ENCODE data around the gene HEATR3. TPM values are rescaled to one million over a fixed set of nuclear protein-coding genes. Genes with fewer than 3 reads are reported as not detected.
A peak's percentile ranks its signal among the peaks of the same experiment; 100 is the strongest.

The HEATR3 gene
- polyA plus RNA-seq, 2 of the 4 experiments (the other 2 are of a cell fraction): 21.2 to 30.8 TPM

DNA sequence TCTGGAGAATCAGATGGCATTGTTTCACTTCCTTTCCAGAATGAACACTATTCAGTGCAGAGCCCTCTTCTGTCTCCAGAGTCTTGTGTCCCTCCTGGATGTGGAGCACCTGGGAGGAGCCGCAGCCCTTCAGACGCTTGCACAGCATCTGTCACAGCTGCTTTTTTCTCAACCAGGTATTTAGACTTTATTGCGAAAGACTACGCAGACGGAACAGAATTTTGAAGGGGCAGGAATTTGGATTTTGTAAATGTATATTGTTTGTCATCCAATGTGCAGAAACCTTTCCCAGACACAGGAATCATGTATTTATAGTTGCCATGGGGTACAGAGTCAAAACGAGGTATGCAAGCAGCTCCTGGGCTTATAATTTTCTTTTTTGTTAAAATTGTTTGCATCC, 20.4 kb downstream of the HEATR3 start:
- TF ChIP-seq, protein P1, sequence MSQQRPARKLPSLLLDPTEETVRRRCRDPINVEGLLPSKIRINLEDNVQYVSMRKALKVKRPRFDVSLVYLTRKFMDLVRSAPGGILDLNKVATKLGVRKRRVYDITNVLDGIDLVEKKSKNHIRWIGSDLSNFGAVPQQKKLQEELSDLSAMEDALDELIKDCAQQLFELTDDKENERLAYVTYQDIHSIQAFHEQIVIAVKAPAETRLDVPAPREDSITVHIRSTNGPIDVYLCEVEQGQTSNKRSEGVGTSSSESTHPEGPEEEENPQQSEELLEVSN (IDR thresholded peaks at IDR 0.05; ENCODE audit: borderline replicate concordance, low read depth): no peak
- TF ChIP-seq CEBPB (IDR thresholded peaks at IDR 0.05): 0 out of 4 replicates have a peak, but pooled peaks of 1 of the 2 experiments have one; percentile 6
- TF ChIP-seq NR3C1 (IDR thresholded peaks at IDR 0.05): no peak
- DNase-seq (ENCODE audit: low read depth in 1 of 2, low spot score in 1 of 2) (no peak), ATAC-seq (no peak), FAIRE-seq (no peak)
- H3K27ac ChIP-seq: no peak overlapping the region
- H3K4me2 ChIP-seq: no peak overlapping the region
- no peaks in the 10 kb centered on the region for H3K9me3 ChIP-seq
- H3K4me1 ChIP-seq: no peaks in the 10 kb centered on the region
- CTCF ChIA-PET: no interaction called here
- no peak overlapping the region for H3K4me3 ChIP-seq
- POLR2A ChIA-PET: interaction anchor here (0.6 kb wide), 1 partner anchor 21 kb away, joined by 3 read pairs; the partner anchor contains the start of gene HEATR3
- 89% methylated on average over 6 of the region's 6 CpGs for WGBS (ENCODE audit: missing lambda C conversion rate)

DNA sequence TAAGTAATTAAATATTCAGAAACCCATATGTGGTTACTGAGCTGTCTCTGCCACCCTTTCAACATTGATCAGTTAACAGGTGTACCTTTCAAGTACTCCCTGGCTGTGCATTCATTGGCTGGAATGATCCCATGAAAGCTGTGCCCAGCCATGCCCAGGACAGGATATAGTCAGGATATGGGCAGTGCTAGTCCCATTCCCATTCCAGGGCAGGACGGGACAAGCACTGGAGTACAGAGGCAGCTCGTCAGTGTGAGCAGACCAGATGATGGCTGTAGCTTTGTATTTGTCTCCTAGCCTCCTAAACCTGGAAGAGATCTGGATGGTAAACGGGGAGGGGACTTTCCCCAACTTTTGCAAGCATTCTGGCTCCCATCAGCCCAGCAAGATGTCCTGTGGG, 22.5 kb downstream of the HEATR3 start:
- H3K4me2 ChIP-seq: no peak overlapping the region
- FAIRE-seq: no peak
- TF ChIP-seq ZC3H11A (IDR thresholded peaks at IDR 0.05) (no peak), NR3C1 (IDR thresholded peaks at IDR 0.05) (no peak), HOXA7 (CRISPR knock-in tag; IDR thresholded peaks at IDR 0.05) (no peak), EHF (CRISPR knock-in tag; IDR thresholded peaks at IDR 0.05) (no peak), CHD4 (IDR thresholded peaks at IDR 0.05; ENCODE audit: borderline replicate concordance) (no peak), TFCP2L1 (CRISPR knock-in tag; IDR thresholded peaks at IDR 0.05) (no peak), NFE2L2 (conservative IDR thresholded peaks at IDR 0.05; ENCODE audit: low read length) (no peak), JUN (IDR thresholded peaks at IDR 0.05) (no peak), EHMT2 (IDR thresholded peaks at IDR 0.05; ENCODE audit: low read depth) (no peak), MAFK (IDR thresholded peaks at IDR 0.05; ENCODE audit: partially characterized antibody) (no peak), HDAC2 (IDR thresholded peaks at IDR 0.05) (no peak), JUNB (IDR thresholded peaks at IDR 0.05) (no peak), KDM1A (IDR thresholded peaks at IDR 0.05; ENCODE audit: low read depth) (no peak), SMC3 (IDR thresholded peaks at IDR 0.05) (no peak)
- TF ChIP-seq, protein P2, sequence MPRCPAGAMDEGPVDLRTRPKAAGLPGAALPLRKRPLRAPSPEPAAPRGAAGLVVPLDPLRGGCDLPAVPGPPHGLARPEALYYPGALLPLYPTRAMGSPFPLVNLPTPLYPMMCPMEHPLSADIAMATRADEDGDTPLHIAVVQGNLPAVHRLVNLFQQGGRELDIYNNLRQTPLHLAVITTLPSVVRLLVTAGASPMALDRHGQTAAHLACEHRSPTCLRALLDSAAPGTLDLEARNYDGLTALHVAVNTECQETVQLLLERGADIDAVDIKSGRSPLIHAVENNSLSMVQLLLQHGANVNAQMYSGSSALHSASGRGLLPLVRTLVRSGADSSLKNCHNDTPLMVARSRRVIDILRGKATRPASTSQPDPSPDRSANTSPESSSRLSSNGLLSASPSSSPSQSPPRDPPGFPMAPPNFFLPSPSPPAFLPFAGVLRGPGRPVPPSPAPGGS (IDR thresholded peaks at IDR 0.05): no peak
- no peak overlapping the region for H3K4me3 ChIP-seq
- H3K4me1 ChIP-seq: no peaks in the 10 kb centered on the region
- ChIA-PET CTCF (no interaction called here), POLR2A (no interaction called here)
- DNase-seq (ENCODE audit: low read depth in 1 of 2, low spot score in 1 of 2): no peak
- H3K9me3 ChIP-seq: no peaks in the 10 kb centered on the region
- WGBS (ENCODE audit: missing lambda C conversion rate): 94% methylated on average over 3 of the region's 3 CpGs
- ATAC-seq: no peak
- no peak overlapping the region for H3K27ac ChIP-seq

DNA sequence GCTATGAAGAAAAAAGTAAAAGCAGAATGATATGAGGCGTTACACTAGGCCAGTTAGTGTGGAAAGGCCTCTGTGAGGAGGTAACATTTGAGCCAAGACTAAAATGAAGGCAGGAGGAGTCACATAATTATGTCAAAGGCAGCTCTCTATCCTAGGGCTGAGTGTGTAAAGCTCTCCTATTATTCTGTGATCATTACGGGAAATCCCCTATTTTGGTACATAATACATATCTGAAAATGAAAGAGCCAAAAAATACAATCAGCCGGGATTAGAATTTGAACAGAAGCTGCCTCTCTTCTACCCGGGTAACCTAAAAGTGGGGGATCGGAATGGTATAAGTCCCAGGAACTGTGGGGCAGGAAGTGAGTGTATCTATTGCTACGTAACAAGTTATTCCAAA, 27.1 kb downstream of the HEATR3 start:
- no peaks in the 10 kb centered on the region for H3K4me1 ChIP-seq
- no peak overlapping the region for H3K4me2 ChIP-seq
- FAIRE-seq: no peak
- no peak overlapping the region for H3K4me3 ChIP-seq
- ChIA-PET POLR2A (no interaction called here), CTCF (interaction anchor here (1.4 kb wide), 1 partner anchor 68 kb away, joined by 5 read pairs; the partner anchor contains the start of gene CNEP1R1)
- 95% methylated on average over 6 of the region's 6 CpGs for WGBS (ENCODE audit: missing lambda C conversion rate)
- H3K27ac ChIP-seq: no peak overlapping the region
- no peak for TF ChIP-seq EHF (CRISPR knock-in tag; IDR thresholded peaks at IDR 0.05)
- TF ChIP-seq, protein P3, sequence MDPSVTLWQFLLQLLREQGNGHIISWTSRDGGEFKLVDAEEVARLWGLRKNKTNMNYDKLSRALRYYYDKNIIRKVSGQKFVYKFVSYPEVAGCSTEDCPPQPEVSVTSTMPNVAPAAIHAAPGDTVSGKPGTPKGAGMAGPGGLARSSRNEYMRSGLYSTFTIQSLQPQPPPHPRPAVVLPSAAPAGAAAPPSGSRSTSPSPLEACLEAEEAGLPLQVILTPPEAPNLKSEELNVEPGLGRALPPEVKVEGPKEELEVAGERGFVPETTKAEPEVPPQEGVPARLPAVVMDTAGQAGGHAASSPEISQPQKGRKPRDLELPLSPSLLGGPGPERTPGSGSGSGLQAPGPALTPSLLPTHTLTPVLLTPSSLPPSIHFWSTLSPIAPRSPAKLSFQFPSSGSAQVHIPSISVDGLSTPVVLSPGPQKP (IDR thresholded peaks at IDR 0.05; ENCODE audit: low read depth, low read length): no peak
- no peak for TF ChIP-seq ZNF302 (CRISPR knock-in tag; IDR thresholded peaks at IDR 0.05)
- no peak for TF ChIP-seq CEBPB (IDR thresholded peaks at IDR 0.05)
- TF ChIP-seq HDAC2 (IDR thresholded peaks at IDR 0.05): no peak
- TF ChIP-seq, protein P4, sequence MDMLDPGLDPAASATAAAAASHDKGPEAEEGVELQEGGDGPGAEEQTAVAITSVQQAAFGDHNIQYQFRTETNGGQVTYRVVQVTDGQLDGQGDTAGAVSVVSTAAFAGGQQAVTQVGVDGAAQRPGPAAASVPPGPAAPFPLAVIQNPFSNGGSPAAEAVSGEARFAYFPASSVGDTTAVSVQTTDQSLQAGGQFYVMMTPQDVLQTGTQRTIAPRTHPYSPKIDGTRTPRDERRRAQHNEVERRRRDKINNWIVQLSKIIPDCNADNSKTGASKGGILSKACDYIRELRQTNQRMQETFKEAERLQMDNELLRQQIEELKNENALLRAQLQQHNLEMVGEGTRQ (IDR thresholded peaks at IDR 0.05): no peak
- no peak for TF ChIP-seq ZSCAN20 (CRISPR knock-in tag; IDR thresholded peaks at IDR 0.05)
- no peak for TF ChIP-seq RFX5 (IDR thresholded peaks at IDR 0.05)
- TF ChIP-seq KDM1A (IDR thresholded peaks at IDR 0.05; ENCODE audit: low read depth): no peak
- no peak for TF ChIP-seq ZC3H11A (IDR thresholded peaks at IDR 0.05)
- TF ChIP-seq, protein P5, sequence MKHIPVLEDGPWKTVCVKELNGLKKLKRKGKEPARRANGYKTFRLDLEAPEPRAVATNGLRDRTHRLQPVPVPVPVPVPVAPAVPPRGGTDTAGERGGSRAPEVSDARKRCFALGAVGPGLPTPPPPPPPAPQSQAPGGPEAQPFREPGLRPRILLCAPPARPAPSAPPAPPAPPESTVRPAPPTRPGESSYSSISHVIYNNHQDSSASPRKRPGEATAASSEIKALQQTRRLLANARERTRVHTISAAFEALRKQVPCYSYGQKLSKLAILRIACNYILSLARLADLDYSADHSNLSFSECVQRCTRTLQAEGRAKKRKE (CRISPR knock-in tag; IDR thresholded peaks at IDR 0.05; ENCODE audit: low read depth): no peak
- TF ChIP-seq FOSB (CRISPR knock-in tag; IDR thresholded peaks at IDR 0.05): no peak
- no peak for TF ChIP-seq RCOR1 (IDR thresholded peaks at IDR 0.05; ENCODE audit: low read depth, low read length)
- TF ChIP-seq, protein P1 (IDR thresholded peaks at IDR 0.05; ENCODE audit: borderline replicate concordance, low read depth): no peak
- TF ChIP-seq, protein P6, sequence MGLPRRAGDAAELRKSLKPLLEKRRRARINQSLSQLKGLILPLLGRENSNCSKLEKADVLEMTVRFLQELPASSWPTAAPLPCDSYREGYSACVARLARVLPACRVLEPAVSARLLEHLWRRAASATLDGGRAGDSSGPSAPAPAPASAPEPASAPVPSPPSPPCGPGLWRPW (IDR thresholded peaks at IDR 0.05): no peak
- no peak for TF ChIP-seq TP53 (CRISPR knock-in tag; IDR thresholded peaks at IDR 0.05)
- TF ChIP-seq EHMT2 (IDR thresholded peaks at IDR 0.05; ENCODE audit: low read depth): no peak
- DNase-seq (ENCODE audit: low read depth in 1 of 2, low spot score in 1 of 2): no peak
- no peaks in the 10 kb centered on the region for H3K9me3 ChIP-seq
- ATAC-seq: no peak
